DMS153 (cell line): Measurements from ENCODE around the gene CCDC167.

Experiments
- DNase-seq: peaks from one replicate; lab custom pipeline; 2025; lab: John Stamatoyannopoulos, UW

The CCDC167 gene

DNA sequence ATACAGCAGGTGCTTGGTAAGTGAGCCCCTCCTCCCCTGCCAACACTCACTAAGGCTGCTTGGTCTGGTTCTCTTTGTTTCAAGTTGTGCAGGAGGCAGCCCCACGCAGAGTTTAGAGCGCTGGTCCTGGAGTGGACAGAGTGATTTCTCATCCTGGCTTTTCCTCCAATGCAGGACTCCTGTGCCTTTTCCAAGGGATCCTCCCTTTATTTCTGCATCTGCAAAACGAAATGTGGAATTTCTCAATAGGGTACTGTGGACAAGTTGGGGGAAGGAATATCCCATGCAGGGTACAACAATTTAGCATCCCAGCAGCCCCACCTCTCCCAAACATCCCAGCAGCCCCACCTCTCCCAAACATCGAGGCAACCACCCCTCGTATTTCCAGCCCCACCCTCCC is 30.6 kb upstream of the CCDC167 start:
- no peak for DNase-seq

- no peak for DNase-seq
Measured at GRCh38 chr6:37528541-37528940, 28.8 kb upstream of the CCDC167 start.

- DNase-seq, result no peak
Measured at GRCh38 chr6:37525460-37526357, 26.0 kb upstream of the CCDC167 start.

DNA sequence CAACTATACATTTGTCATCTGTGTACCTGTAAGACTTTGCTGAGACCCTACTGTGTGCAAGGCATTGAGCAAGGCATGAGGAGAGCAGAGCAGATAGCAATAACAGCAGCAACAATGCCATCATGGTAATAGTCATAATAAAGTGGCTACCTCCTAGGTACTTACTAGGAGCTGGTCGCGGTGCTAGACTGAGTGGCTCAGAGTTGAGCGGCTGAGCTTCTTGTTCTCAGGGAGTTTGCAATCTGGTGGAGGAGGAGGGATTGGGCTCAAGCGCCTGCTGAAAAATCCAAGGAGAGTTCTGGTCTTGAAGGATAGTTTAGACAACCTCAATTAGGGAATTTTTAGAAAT is 25.3 kb upstream of the CCDC167 start:
- DNase-seq, result no peak

- no peak for DNase-seq
Measured at GRCh38 chr6:37524025-37524969, 24.6 kb upstream of the CCDC167 start.

DNA sequence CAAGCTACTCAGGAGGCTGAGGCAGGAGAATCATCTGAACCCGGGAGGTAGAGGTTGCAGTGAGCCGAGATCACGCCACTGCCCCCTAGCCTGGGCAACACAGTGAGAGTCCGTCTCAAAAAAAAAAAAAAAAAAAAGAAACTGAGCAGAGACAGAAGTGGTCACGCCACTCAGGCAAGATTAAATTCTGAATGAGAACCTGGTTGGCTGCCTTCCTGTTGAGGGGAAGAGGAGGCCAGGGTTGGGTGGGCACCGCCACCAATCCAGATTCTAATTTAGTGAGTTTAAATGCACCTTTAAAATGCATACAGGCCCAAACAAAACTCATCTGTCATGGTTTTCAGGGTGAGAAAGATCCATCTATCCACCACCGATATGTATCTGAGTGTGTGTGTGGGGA is 23.7 kb upstream of the CCDC167 start:
- DNase-seq, result no peak

DNA sequence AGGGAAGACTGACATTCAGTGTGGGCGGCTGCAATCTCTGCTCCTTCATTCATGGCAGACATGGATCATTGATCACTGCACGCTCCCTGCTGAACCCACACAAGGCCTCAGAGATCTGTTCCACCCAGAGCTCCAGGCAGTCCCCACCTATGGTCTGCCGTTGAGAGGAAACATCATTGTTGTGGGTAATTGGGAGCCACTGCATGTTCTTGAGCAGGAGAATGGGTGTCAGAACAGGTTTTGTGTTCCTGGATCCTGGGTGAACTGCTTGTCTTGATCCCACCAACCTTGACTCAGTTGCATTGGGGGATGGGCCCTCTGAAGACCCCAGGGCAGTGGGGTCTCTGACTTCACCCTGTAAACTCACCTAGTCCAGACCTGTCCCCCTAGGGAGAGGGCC is 23.1 kb upstream of the CCDC167 start:
- no peak for DNase-seq

- no peak for DNase-seq
Measured at GRCh38 chr6:37521674-37522073, 22.0 kb upstream of the CCDC167 start.

- no peak for DNase-seq
Measured at GRCh38 chr6:37520926-37521325, 21.2 kb upstream of the CCDC167 start.

- DNase-seq, result no peak
Measured at GRCh38 chr6:37519461-37519860, 19.8 kb upstream of the CCDC167 start.

DNA sequence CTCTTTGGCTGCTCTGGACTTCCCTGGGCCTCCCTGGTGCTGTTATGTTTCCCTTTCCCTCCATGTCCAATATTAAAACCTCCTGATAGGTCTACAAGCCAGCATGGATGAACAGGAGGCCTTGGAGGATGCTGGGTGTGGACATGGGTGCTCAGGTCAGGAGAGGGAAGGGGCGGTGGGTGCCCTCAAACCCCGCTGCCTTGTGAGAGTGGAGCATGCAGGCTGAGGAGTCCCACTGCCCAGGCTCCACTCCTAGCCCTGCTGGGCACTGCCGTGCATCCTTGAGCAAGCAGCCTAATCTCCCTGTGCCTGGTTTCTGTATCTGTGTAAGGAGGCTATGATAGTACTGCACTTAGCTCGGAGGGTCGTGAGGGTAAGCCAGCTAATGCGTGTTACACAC is 18.4 kb upstream of the CCDC167 start:
- DNase-seq, result no peak

DNA sequence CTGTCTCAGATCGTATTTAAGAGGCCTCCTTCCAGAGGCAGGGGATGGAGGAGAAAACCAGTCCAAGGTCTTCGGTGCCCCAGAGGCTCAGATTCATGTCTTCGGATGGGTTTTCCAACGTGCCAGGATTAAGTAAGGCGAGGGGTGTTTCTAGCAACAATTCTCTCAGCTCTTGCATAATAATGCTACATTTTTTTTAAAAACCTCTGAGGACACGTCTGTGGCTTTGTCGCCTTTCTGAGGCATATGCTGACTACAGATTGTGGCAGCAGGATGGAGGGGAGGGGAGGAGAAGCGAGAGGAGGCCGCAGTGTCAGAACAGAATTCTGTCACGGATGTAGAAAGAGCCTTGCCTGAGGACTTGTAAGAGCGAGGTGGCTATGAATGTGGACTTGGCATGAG is 17.7 kb upstream of the CCDC167 start:
- DNase-seq, result no peak

DNA sequence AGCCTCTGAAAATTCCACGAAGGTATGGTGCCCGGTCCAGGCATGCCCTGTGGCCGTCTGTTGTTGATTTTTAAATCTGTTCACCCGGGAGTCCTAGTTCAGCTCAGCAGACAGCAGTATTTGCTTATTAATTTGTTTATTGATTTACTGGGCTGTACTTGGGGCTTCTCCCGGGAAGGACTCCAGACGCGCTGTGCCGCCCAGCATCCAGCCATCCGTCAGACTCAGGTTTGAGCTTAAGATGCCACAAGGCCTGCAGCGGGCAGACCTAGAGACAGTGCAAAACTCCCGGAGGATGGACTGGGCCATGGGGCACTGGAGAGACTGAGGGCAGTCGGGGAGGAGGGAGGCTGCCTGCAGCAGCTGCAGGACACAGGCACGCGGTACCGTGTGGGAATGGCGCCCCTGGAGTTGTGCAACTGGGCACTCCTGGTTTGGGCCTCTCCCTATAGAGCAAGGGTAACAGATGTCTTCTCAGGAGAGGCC is 17.3 kb upstream of the CCDC167 start:
- DNase-seq, result no peak

DNA sequence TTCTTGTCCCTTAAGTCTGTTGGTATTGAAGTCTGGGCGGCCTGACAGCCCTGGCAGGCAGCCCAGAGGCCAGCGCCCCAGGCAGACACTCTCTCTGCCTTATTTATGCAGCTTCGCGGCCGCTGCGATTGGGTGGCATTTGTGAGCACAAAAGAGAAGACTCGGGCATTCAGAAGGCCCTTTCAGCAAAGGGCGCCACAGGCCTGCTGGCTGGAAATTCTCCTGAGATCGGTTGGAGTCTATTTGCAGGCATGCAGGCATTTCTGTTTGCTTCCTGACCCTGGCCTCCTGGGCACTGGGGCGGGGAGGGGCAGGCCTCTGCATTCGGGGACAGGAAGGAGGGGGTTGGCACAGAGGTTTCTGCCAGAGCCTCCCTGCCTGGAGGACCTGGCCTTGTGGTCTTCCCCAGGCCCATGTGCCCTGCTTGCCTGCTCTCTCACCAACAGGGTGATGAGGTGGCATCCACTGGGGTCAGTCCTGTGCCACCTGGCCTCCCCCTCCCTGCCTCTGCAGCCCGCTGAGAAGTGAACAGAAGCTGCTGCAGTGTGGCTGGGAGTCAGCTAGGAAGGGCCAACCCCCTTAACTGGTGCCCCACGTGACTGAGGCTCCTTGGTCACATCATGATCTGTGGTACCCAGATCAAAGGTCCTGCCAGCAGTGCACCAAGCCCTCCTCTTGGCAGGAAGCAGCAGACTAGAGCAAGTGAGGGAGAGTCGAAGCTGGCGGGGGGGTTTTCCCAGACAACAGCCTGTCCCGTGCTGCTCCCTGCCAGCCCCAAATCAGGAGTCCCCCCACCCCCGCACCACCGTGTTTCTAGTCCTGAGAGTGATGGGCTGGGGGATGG is 16.6 kb upstream of the CCDC167 start:
- DNase-seq, result peak; percentile 79

DNA sequence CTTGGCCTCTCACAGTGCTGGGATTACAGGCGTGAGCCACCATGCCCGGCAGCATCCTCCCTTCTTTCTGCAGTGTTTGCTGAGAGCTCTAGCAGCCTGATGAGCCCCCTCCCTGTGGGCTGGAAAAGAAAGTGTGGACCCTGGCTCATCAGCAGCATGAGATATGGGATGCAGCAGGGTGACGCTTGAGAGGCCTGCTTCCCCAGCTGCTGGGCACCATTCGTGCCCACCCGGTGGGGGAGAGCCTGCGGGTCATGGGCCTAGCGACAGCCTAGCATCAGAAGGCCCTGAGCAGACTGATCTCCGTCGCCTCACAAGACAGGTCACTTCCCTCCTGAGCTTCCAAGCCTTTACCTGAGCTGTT is 16.0 kb upstream of the CCDC167 start:
- DNase-seq, result no peak

- DNase-seq, result no peak
Measured at GRCh38 chr6:37514837-37515236, 15.1 kb upstream of the CCDC167 start.

GRCh38 chr6:37514321-37514771 is 14.7 kb upstream of the CCDC167 start:
- DNase-seq, result no peak

DNA sequence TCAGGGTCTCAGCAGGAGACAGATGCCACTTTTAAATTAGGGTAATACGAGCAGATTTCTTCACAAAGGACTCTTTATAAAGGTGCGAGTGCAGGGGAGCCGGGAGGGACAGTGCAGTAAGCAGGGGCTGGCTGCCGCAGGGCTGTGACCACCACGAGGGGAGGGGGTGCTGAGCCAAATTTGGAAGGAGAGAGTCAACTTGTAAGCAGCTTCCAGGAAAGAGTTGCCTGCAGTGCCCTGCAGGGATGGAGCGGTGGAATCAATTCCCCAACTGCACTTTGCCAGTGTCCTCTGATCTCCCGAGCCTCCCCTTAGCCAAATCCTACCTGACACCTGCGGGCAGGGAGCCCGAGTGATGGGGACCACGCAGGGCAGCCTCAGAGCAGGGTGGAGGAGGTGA is 13.9 kb upstream of the CCDC167 start:
- no peak for DNase-seq

DNA sequence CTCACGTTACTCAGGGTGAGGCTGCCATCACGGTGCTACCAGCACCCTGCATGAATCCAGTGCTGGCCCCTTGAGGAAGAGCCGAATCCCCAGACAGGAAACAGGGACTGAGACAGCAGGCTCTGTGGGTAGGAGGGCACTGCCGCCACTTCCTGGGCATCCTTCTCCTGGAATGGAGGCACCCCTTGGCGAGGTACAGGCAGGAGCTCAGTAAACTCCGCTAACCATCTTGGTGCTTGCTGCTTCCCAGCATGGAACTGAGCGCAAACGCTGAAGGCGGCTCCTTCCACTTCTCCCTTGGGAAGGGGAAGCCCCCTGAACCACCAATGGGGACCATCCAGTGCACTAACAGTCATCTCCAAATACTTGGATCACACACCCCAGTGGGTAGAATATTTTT is 13.5 kb upstream of the CCDC167 start:
- DNase-seq, result no peak

- DNase-seq, result no peak
Measured at GRCh38 chr6:37512400-37513011, 12.8 kb upstream of the CCDC167 start.

DNA sequence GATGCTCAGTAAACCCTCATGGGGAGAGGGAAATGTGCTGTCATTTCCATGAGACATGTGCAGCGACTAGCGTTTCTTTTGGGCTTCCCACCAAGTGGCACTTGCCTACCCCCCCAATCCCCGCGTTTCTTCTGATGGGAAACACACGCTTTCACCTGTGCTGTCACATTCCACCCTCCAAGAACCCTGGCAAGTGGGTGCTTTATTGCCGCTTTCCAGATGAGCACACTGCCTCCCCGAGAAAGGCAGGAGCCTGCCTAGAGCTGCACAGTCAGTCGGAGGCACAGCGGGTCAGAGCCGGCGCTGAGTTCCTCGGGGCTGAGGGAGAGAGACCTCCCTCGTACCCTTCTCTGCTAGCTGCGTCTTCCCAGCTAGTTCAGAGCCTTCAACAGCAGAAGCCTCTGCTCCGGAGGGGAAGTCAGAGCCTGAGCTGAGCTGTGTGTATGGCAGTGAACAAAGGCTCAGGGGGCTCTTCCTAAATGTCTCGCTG is 12.3 kb upstream of the CCDC167 start:
- DNase-seq, result no peak
